Esophagus muscularis mucosa (tissue), 3 donors: ENCODE measurements around the gene RAP2A.

Experiments used
- EP300 ChIP-seq: sonication (generic); formaldehyde crosslinking; IDR thresholded peaks from one replicate; pipeline ENCODE4 v1.6.1; 2017; ENCODE audit warnings: antibody characterized with exemption
- TF ChIP-seq, protein P1 (sequence below), 3 experiments: fragments of 200-600 bp in 2 of 3; fragments of 450-650 bp in 1 of 3; sonication (generic) in 2 of 3; IDR thresholded peaks; one replicate each; pipeline ENCODE4 v1.5.1; 2017 to 2019; ENCODE audit warnings: antibody characterized with exemption in 3 of 3, mild to moderate bottlenecking in 2 of 3, moderate library complexity in 1 of 3

DNA sequence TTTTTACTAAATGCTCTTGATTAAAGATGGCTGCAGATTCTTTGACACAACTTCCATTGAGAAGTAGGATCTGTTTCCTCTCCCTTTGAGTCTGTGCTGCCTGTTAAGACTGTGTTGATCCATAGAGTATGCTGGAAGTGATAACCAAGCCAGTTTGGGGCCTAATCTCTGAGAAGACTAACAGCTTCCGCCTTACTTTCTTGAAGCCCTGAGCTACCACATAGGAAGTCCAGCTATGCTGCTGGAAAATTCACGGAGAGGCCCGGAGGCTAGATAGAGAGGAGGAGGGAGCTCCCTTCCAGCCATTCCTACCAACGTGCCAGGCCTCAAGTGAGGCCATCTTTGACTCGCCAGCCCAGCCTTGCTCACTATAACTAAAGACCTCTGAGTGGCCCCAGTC is 12.5 kb downstream of the RAP2A start:
- TF ChIP-seq, protein P1, sequence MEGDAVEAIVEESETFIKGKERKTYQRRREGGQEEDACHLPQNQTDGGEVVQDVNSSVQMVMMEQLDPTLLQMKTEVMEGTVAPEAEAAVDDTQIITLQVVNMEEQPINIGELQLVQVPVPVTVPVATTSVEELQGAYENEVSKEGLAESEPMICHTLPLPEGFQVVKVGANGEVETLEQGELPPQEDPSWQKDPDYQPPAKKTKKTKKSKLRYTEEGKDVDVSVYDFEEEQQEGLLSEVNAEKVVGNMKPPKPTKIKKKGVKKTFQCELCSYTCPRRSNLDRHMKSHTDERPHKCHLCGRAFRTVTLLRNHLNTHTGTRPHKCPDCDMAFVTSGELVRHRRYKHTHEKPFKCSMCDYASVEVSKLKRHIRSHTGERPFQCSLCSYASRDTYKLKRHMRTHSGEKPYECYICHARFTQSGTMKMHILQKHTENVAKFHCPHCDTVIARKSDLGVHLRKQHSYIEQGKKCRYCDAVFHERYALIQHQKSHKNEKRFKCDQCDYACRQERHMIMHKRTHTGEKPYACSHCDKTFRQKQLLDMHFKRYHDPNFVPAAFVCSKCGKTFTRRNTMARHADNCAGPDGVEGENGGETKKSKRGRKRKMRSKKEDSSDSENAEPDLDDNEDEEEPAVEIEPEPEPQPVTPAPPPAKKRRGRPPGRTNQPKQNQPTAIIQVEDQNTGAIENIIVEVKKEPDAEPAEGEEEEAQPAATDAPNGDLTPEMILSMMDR (IDR thresholded peaks at IDR 0.05), result no peak
- TF ChIP-seq EP300, result no peak
